ENCODE data around the gene TMCO2. TPM values are rescaled to one million over a fixed set of nuclear protein-coding genes. Genes with fewer than 3 reads are reported as not detected.
A peak's percentile ranks its signal among the peaks of the same experiment; 100 is the strongest.

TMCO2 gene
- total and polyA plus RNA-seq, 8 donors = 0.55 TPM; not detected in 7

GRCh38 chr1:40272653-40273213, 25.0 kb downstream of the TMCO2 start:
- ATAC-seq (no peak), DNase-seq (no peak)
- Histone ChIP-seq H3K4me1 (no peaks in the 10 kb centered on the region), H3K4me3 (no peak overlapping the region), H3K27me3 (no peaks in the 10 kb centered on the region), H3K27ac (no peak overlapping the region), H3K9me3 (no peaks in the 10 kb centered on the region), H3K36me3 (peaks cover 0 to 89% of the 10 kb centered on the region in 2 donors)
- no peak for TF ChIP-seq CTCF (IDR thresholded peaks at IDR 0.05)
- intact Hi-C loops (cut with DNase I) = no loop called here

- no peak for TF ChIP-seq CTCF (IDR thresholded peaks at IDR 0.05)
- peaks cover 0 to 83% of the 10 kb centered on the region in 2 donors for H3K36me3 ChIP-seq
- H3K27ac ChIP-seq = no peak overlapping the region
- DNase-seq = no peak
- H3K9me3 ChIP-seq = no peaks in the 10 kb centered on the region
- no peak overlapping the region for H3K4me3 ChIP-seq
- no peaks in the 10 kb centered on the region for H3K4me1 ChIP-seq
- ATAC-seq = no peak
- no peaks in the 10 kb centered on the region for H3K27me3 ChIP-seq
- intact Hi-C loops (cut with DNase I) = no loop called here
Measured at GRCh38 chr1:40273547-40274166, 25.9 kb downstream of the TMCO2 start.

DNA sequence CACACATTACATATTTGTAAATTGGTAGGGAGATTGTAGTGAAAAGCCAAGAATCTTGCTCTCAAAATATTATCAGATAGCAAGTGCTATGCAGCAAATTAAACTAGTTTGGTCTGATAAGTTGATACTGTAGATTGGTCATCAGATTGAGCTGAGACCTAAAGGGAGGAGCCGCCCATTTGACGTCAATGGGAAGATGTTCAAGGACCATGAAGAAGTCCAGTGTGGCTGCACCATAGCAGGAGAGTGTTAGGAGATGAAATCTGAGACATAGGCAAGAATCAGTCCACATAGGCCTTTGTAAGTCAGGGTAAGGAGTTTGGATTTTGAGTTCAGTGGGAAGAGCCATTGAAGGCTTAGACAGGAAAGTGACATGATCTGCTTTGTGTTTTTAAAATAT, 26.6 kb downstream of the TMCO2 start:
- H3K27me3 ChIP-seq = no peaks in the 10 kb centered on the region
- peaks cover 0 to 78% of the 10 kb centered on the region in 2 donors for H3K36me3 ChIP-seq
- no peaks in the 10 kb centered on the region for H3K4me1 ChIP-seq
- H3K9me3 ChIP-seq = no peaks in the 10 kb centered on the region
- H3K27ac ChIP-seq = no peak overlapping the region
- no peak overlapping the region for H3K4me3 ChIP-seq
- intact Hi-C loops (cut with DNase I) = no loop called here
- TF ChIP-seq CTCF (IDR thresholded peaks at IDR 0.05) = no peak
- no peak for ATAC-seq
- no peak for DNase-seq

- DNase-seq (no peak), ATAC-seq (no peak)
- Histone ChIP-seq H3K4me3 (no peak overlapping the region), H3K27me3 (no peaks in the 10 kb centered on the region), H3K4me1 (no peaks in the 10 kb centered on the region), H3K27ac (no peak overlapping the region), H3K9me3 (no peaks in the 10 kb centered on the region), H3K36me3 (peaks cover 0 to 76% of the 10 kb centered on the region in 2 donors)
- intact Hi-C loops (cut with DNase I) = no loop called here
- no peak for TF ChIP-seq CTCF (IDR thresholded peaks at IDR 0.05)
Measured at GRCh38 chr1:40276122-40276521, 28.4 kb downstream of the TMCO2 start.

GRCh38 chr1:40281853-40282252, 34.1 kb downstream of the TMCO2 start:
- peak; percentile 82 for ATAC-seq
- DNase-seq = no peak
- Histone ChIP-seq H3K36me3 (peaks cover 0 to 67% of the 10 kb centered on the region in 2 donors), H3K27me3 (no peaks in the 10 kb centered on the region), H3K27ac (no peak overlapping the region), H3K4me1 (no peaks in the 10 kb centered on the region), H3K9me3 (no peaks in the 10 kb centered on the region), H3K4me3 (no peak overlapping the region)
- intact Hi-C loops (cut with DNase I) = no loop called here
- no peak for TF ChIP-seq CTCF (IDR thresholded peaks at IDR 0.05)
